Measurements from ENCODE around the gene UBE4B.

Gene UBE4B

GRCh38 chr1:10171995-10172669 lies 139.4 kb downstream of the UBE4B start:
- no peak for DNase-seq (ENCODE audit: low spot score)
- in situ Hi-C loops (cut with MboI; ENCODE audit: low sequenced_read_pairs, unreplicated experiment) = no loop called here
- TF ChIP-seq CTCF (IDR thresholded peaks at IDR 0.05; ENCODE audit: borderline replicate concordance, control extremely low read depth, extremely low read depth, insufficient read depth, missing control alignments) = no peak

- TF ChIP-seq CTCF (IDR thresholded peaks at IDR 0.05; ENCODE audit: borderline replicate concordance, control extremely low read depth, extremely low read depth, insufficient read depth, missing control alignments) = no peak
- in situ Hi-C loops (cut with MboI; ENCODE audit: low sequenced_read_pairs, unreplicated experiment) = no loop called here
- DNase-seq (ENCODE audit: low spot score) = peak; percentile 37
Measured at GRCh38 chr1:10173582-10173981, 140.8 kb downstream of the UBE4B start.

- in situ Hi-C loops (cut with MboI; ENCODE audit: low sequenced_read_pairs, unreplicated experiment) = no loop called here
- no peak for TF ChIP-seq CTCF (IDR thresholded peaks at IDR 0.05; ENCODE audit: borderline replicate concordance, control extremely low read depth, extremely low read depth, insufficient read depth, missing control alignments)
- DNase-seq (ENCODE audit: low spot score) = no peak
Measured at GRCh38 chr1:10177876-10178275, 145.1 kb downstream of the UBE4B start.

GRCh38 chr1:10178597-10179405 lies 146.0 kb downstream of the UBE4B start:
- no peak for DNase-seq (ENCODE audit: low spot score)

GRCh38 chr1:10179406-10180091 lies 146.8 kb downstream of the UBE4B start:
- TF ChIP-seq CTCF (IDR thresholded peaks at IDR 0.05; ENCODE audit: borderline replicate concordance, control extremely low read depth, extremely low read depth, insufficient read depth, missing control alignments) = no peak
- in situ Hi-C loops (cut with MboI; ENCODE audit: low sequenced_read_pairs, unreplicated experiment) = no loop called here
- no peak for DNase-seq (ENCODE audit: low spot score)

More at GRCh38 chr1:10178597-10179405, 146.0 kb downstream of the UBE4B start:
- TF ChIP-seq CTCF (IDR thresholded peaks at IDR 0.05; ENCODE audit: borderline replicate concordance, control extremely low read depth, extremely low read depth, insufficient read depth, missing control alignments) = no peak
- in situ Hi-C loops (cut with MboI; ENCODE audit: low sequenced_read_pairs, unreplicated experiment) = no loop called here

GRCh38 chr1:10181154-10181553 lies 148.4 kb downstream of the UBE4B start:
- DNase-seq (ENCODE audit: low spot score) = no peak
- in situ Hi-C loops (cut with MboI; ENCODE audit: low sequenced_read_pairs, unreplicated experiment) = no loop called here
- TF ChIP-seq CTCF (IDR thresholded peaks at IDR 0.05; ENCODE audit: borderline replicate concordance, control extremely low read depth, extremely low read depth, insufficient read depth, missing control alignments) = no peak
